Astrocyte of the hippocampus (primary cell): ENCODE results near the gene SF3B4.
"Not testable (repeated sequence)": the region's sequence is repeated elsewhere in the genome, so short reads cannot be mapped to it uniquely, and the experiment has no call there.

Experiments
- DNase-seq: peaks from one replicate; pipeline ENCODE4 v3.0.0; 2011; ENCODE audit warnings: low read depth, low spot score

Gene SF3B4, protein sequence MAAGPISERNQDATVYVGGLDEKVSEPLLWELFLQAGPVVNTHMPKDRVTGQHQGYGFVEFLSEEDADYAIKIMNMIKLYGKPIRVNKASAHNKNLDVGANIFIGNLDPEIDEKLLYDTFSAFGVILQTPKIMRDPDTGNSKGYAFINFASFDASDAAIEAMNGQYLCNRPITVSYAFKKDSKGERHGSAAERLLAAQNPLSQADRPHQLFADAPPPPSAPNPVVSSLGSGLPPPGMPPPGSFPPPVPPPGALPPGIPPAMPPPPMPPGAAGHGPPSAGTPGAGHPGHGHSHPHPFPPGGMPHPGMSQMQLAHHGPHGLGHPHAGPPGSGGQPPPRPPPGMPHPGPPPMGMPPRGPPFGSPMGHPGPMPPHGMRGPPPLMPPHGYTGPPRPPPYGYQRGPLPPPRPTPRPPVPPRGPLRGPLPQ

DNA sequence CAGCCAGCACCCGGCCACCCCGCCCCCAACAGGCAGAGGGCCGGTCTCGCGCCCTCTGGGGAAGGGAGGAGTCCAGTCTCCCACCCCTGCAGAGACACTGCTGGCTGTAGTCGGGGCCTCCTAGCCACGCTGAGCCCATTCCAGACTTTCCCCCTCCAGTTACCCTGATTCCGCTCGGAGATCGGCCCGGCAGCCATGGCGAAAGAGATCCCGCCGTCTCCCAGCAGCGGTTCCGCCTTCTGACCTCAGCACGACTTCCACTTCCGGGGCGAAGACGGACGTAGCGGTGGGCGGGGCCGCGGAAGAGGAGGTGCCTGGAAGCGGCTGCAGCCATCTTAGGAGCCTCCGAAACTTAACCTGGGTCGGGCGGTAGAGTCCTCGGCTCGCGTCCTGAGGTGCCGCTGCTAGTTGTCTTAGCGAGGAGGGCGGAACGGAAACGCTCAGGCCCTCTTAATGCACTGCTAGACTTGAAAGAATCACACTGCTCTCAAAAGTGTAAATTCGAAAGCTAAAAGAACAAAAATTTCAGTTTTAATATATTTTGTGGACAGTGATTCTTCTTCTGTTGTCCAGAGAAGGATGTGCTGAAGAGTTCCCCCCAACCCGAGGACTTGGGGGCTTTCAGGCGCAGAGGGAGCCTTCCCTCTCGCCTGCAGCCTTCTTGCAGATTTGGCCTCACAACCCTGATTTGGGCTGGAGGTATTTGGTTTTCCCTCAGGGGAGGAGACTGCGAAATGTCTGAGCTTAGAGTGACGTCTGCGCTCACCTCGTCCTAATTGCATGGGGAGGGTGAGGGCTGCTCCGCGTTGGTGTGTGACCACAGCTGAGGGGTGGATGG lies at the start of gene SF3B4:
SF3B4 (minus strand) TSS at position 241 of the 838 bp plus-strand sequence; CDS start at position 197, 44 bp downstream.
- peak; percentile 98 for DNase-seq

DNA sequence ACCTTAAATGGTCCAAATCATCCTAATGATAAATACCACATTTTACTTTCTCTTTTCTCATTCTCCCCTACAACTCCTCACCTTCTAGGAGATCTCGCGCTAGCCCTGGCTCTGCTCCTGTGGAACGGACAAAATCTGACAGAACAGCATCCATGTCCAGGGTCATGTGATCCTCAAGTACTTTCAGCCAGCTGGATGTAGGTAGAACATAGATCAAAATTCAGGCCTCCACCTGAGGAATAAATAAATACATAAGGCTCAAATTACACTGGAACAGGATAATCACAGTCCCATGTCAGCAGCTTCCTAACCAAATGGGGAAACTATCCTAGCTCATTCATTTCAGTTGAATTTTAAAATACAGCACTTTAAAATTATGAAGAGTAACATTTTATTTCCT lies 49.7 kb upstream of the SF3B4 start:
- DNase-seq = no peak

DNA sequence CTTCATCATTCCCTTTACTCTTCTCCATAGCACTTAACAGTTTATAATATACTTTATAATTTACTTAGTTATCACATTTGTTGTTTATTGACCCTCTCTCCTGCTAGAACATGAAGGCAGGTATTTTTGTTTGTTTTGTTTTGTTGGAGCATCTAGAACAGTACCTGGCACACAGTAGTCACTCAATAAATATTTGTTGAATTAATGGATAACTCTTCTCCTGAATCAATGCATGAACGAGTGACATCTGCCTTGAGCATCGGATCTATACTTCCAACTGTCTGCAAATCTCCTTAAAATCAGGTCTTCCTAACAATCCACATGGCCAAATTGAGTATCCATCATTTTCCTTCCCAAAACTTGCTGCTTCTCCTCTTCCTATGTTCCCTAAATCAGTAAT lies 44.9 kb upstream of the SF3B4 start:
- DNase-seq = no peak

DNA sequence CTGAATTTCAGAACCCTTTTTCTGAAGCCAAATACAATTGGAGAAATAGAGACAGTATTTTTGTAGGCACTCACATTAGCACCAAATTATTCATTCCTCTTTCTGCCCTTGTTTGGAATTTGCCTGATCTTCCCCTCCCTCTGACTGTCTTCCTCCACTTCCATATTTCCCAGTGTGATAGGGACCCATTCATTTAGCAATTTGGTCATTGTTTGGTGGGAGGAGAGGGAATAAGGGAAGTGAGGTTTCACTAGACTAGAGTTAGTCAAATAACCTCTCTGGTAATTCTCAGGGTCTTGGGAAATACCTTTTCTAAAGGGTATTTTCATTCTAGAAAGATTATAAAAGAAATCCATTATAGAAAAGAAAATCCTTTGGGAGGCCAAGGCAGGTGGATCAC lies 40.0 kb upstream of the SF3B4 start:
- DNase-seq = no peak

DNA sequence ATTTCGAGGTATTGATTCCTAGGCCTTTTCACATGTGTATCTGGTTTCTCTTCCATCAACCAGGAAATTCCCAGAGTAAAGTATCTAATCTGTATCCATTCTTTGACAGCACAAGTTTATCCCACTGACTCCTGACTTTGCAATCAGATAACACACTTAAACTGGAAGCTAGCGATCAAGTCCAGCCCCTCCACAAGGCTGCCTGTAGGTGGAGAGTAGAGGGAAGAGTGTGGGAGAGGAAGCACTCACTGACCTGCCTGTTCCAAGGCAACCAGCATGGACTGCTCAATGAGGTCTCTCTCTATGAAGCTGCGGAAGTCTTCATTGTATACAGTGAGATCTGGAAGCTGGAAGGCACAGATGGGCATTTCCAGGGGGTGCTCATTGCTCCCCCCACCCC lies 39.4 kb upstream of the SF3B4 start:
- no peak for DNase-seq

DNA sequence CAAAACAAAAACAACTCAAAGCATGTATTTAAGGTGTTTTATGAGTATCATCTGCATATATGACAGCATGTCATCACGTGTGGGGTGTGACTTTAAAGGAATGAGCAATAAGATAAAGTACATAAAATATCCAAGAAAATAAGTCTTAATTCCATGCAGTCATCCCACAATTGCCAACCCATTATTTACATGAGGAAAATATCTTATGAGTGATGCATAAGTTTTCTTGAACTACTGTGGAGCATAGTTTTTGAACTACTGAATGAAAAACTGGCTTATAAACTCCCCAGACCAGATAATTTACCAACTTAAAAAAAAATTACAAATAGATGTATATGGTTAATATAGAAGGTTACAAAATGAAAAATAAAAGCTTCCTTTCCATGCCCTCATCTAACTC lies 38.8 kb upstream of the SF3B4 start:
- DNase-seq = no peak

DNA sequence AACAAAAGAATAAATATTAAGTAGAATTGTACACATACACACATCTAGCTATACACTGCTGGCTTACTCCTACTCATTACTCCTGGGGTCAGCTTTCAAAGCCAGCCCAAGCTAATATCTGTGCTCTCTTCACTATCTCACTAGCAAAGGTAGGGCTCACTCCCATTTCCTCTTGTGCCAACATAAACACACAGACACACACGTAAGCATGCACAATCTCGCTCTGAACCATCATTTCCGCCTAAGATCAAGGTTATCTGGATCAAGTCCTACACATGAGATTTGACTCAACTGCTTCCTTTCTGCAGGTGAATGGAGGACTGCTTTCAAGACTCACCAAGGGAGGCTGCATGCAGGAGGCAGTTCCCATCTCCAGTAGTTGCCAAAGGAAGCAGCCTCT lies 37.8 kb upstream of the SF3B4 start:
- DNase-seq = no peak

DNA sequence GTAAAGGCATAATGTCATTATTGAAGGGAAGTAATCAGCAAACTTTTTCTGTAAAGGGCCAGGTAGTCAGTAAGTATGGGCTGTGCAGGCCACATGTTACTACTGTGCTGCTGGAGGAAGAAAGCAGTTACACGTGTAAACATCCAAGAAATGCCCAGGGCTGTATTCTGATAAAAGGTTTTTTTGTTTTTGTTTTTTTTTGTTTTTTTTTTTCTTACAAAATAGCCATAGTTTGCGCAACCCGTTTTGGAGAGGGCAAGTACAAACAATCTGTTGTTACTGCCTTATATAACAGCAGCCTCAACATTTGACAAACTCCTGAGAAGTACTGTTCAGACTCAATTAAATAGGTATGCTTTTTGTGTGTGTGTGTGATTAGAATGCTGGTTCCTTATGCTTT lies 35.8 kb upstream of the SF3B4 start:
- DNase-seq = no peak

DNA sequence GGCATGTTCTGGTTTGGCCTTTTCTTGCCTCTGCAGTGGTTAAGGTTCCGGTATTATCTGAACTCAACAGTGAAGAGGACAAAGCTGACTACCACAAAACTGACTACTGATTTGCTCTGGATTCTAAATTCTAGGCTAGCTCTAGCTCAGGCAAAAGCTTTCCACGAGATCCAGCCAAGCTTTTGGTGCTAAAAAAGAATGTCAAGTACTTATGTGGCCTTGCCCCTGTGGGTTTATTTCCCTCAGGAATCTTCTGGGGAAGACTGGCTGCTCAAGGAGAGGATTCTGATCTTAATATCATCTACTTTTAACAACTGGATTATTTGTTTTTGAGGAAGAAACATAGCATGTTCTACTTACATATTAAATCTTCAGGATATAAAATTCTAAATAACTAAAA lies 35.1 kb upstream of the SF3B4 start:
- DNase-seq = peak; percentile 70

DNA sequence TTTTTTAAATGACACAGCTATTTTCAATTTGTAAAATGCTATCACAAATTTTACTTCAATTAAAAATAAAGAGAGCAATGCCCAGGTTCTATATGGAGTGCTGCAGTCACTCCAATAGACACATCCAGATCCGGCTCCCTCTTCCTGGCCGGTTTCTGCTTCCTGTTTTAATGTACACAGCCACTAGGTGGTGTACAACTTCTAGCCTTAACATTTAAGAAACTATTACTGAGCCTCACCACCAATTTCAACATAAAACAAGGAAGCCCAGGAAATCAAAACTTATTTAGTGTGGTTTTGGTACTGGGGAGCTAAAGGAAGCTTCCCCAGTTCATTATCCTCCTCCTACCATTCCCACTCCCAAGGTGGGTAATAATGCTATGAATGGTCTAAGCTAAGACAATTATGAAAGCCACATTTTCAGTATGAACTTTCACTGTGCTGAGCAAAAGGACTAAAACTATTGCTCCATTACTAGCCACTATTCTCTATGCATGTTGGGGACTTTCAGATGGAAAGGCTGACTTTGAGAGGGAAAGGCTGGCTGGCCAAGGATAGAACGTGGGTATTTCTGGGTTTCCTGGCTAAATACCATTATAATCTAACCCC lies 34.5 kb upstream of the SF3B4 start:
- DNase-seq = peak; percentile 85

DNA sequence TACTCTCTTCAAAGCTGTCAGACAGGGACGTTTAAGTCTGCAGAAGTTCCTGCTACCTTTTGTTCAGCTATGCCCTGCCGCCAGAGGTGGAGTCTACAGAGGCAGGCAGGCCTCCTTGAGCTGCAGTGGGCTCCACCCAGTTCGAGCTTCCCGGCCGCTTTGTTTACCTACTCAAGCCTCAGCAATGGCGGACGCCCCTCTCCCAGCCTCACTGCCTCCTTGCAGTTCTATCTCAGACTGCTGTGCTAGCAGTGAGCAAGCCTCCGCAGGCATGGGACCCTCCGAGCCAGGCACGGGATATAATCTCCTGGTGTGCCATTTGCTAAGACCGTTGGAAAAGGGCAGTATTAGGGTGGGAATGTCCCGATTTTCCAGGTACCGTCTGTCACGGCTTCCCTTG lies 29.9 kb upstream of the SF3B4 start:
- DNase-seq = not testable (repeated sequence)

DNA sequence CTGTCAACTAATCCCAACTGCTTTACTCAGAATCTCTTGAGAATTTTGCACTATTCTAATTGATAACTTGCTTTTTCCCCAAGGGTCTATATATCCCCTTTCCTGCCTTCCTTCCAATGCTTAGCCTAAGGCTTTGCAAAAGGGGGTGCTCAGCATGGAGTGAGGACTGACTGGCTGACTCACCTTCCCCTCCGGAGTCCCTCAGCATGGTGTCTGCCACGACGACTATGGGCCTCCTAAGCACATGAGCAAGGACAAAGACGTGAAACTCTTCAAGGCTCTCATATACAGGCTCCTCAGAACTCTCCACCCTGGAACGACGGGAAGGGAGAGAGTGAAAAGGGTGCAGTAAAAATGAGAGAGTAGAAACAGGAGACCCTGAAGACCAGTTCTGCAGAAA lies 22.3 kb upstream of the SF3B4 start:
- DNase-seq = no peak

DNA sequence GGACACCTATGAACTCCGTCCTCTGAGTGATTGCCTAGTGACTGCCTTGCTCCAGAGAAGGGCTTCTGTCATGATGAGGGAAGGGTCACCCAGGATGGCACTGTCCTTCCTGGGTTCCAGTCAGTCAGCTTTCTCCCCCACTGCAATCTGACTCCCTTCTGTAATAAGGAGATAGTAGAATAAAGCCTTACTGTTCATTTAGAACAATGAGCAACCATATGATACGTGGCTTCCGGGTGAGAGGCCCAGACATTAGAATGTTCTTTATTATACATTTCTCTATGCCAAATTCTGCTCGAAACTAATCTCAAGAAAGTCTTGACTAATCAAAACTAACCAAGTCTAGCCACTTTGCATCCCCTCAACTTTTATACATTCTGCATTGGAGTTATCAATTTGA lies 17.6 kb upstream of the SF3B4 start:
- DNase-seq = no peak

DNA sequence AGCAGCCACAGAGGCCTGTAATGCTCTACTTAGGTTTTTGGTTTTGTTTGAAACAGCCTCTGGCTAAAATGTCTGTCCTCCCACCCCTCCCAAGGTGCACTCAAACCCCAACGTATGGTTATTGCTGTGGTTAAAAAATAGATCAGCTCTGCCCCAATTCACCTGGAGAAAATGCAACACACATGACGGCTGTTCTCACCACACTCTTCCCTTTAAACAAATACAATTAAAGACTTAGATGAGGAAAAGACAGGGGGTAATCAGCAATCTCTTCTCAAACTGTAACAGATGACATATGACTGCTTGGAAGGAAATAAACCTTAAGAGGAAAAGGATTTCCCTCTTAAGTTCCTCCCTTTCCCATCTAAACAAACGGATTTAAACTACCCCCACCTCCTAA lies 15.3 kb upstream of the SF3B4 start:
- no peak for DNase-seq

DNA sequence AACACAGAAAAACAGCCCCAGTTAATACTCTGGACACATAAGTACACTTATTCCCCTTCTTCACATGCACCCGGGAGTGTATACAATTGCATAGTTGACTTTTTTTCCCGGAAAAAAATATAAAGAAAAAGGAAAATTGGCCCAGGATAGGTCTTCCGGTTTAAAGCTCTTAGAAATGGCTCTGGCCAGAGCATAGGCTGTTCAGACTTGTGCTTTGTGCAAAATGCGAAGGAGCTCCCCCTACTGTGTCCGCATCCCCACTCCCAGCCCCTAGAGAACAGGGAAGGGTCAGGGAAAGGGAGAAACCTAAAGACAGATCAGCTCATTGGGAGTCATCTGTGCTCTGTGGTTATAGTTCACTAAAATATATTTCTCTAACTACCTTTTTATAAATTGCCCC lies 14.6 kb upstream of the SF3B4 start:
- DNase-seq = peak; percentile 42

DNA sequence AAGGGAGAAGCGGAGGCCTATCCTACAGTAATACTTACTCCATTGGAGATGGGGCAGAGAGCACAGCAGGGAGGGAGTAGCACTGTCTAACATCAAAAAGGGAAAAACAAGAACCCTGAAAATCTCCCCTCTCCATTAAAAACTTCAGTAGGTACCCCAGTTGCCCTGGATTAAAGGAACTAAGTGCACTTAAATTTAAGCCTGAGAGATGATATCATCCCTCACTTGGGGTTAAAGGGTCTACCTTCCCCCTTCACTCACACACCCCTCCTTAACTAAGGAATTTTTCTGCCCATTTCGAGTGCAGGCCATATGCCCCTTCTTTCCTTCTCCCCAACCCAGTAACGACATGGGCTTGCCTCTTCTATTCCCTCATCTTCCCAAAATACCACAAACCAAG lies 12.8 kb upstream of the SF3B4 start:
- no peak for DNase-seq

DNA sequence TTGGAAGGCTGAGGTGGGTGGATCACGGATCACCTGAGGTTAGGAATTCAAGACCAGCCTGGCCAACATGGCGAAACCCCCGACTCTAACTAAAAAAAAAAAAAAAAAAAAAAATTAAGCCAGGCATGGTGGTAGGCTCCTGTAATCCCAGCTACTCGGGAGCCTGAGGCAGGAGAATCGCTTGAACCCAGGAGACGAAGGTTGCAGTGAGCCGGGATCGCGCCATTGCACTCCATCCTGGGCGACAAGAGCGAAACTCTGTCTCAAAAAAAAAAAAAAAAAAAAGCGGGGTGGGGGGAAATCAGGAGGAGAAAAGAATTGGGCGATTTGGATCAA lies 11.0 kb upstream of the SF3B4 start:
- DNase-seq = not testable (repeated sequence)

DNA sequence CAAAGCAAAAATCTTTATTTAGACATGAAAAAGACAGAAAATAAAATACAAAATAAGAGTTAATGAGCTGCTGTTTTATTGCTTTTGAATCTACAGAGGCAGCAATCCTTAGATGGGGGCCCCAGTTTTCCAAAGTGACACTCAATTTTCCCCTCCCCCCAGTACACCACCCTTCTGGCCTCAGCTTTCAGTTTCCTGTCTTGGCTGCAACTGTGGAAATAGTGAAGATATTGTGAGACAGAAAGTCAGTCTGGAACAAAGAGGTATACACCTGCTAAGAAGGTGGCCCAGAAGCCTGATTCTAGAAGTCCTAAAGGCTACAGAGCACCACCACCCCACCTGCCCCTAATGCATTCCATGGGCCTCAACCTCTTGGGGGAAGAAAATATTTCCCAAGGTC lies 10.2 kb upstream of the SF3B4 start:
- DNase-seq = no peak

DNA sequence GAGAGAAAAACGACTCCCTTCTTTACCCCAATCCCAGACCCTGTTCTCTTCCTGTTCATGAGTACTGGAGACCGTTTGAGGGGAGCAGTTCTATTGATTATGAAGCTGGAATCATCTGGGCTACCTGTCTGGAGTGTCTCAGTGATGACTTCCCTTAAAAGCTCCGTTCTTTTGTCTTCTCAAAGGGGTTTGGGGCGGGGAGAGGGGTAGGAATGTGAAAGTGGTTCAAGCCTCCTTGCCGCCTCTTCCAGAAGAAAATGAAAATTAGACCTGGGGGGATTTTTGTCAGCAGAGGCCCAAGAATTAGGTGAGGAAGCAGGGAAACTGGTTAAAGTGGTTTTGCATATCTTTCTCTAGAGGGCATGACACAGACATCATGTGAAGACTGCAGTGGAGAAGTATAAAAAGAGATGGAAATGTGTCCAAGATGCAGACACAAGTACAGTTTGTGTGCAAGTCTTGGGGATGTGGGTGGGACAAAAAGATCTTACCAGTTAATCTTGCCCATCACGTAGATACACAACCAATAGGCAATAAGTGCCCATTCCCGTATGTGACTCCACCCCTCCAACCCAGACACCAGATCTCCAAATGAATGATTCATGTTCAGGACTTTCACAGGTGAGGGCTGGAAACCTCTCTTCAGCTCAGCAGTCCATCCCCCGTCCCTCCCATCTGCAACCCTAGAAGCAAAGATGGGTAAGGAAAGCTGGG lies 9.5 kb upstream of the SF3B4 start:
- peak; percentile 67 for DNase-seq

DNA sequence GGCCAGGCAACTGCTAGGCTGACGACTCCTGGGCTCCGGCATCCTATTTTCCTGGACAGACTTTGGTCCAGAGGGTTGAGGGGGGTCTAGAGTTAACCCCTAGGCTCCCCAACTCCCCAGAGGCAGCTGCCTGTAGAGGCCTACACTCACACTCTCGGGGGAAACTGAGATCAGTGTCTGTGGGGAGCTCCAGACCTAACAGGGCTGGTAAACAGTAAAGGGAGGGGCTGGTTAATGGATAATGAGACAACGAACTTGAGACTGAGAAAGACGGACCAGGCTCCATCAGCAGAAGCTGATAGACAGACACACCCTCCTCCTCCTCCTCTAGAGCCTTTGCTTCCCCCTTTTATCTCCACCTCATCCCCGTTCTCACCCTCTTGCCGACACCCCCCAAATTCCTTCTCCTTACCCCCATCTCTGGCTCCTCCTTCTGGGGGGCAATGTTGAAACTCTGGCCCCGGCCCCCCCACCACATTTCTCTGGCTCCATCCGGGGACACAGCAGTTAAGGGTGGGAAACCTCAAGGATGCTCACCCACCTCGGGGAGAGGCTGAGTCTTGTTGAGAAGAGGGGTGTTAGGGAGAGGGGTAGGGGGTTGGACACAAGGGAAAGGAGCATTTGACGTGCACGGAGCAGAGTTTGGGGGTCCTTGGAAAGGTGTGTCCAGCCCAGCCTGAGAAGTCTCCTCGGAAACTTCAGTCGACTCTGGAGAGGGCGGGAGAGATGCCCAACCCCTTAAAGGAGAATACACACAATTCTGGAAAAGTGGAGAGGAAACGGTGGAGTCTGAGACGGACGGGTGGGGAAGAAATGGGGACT lies 8.8 kb upstream of the SF3B4 start, which contains the start of gene MTMR11:
MTMR11 (minus strand) TSS at position 710 of the 822 bp plus-strand sequence; CDS start at position 478, 232 bp downstream.
- peak; percentile 62 for DNase-seq

DNA sequence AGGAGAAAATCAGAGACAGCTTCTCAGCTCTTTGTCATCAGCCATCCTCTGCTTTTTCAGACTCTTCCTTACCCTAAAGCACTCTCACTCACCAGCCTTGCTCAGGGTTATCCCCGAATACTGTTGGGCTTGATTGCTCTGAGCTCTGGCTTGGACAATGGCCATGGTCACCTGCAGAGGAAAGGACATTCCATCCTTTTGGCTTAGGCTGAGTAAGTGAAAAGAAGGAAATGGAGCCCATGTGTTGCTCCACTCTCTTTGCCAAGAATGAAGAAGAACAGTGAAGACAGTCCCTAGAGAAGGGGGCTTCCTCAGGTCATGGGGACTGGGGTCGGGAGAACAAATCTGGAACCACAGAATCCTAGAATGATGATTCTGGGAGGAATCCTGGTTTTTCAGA lies 6.8 kb upstream of the SF3B4 start:
- DNase-seq = no peak
